GM18526 (cell line): ENCODE data around the gene CERCAM.

ENCODE experiments used
- POLR2A ChIP-seq: IDR thresholded peaks from 3 replicates; pipeline ENCODE4 v1.6.1; 2011; ENCODE audit not compliant: insufficient read length; ENCODE audit errors: extremely low read depth

Gene CERCAM

GRCh38 chr9:128470560-128470959, 49.9 kb downstream of the CERCAM start:
- TF ChIP-seq POLR2A, result no peak

- no peak for TF ChIP-seq POLR2A
Measured at GRCh38 chr9:128473104-128473503, 52.4 kb downstream of the CERCAM start.

GRCh38 chr9:128475867-128476266, 55.2 kb downstream of the CERCAM start:
- TF ChIP-seq POLR2A, result no peak

GRCh38 chr9:128479262-128479661, 58.6 kb downstream of the CERCAM start:
- no peak for TF ChIP-seq POLR2A

GRCh38 chr9:128481561-128481960, 60.9 kb downstream of the CERCAM start:
- TF ChIP-seq POLR2A, result no peak

- no peak for TF ChIP-seq POLR2A
Measured at GRCh38 chr9:128482186-128482585, 61.5 kb downstream of the CERCAM start.

- TF ChIP-seq POLR2A, result no peak
Measured at GRCh38 chr9:128484686-128485413, 64.2 kb downstream of the CERCAM start.

- no peak for TF ChIP-seq POLR2A
Measured at GRCh38 chr9:128485414-128485855, 64.8 kb downstream of the CERCAM start.

- no peak for TF ChIP-seq POLR2A
Measured at GRCh38 chr9:128486201-128486600, 65.5 kb downstream of the CERCAM start.
